PC-3 (cell line): ENCODE measurements around the gene CDK5. TPM values are rescaled to one million over a fixed set of nuclear protein-coding genes. Genes with fewer than 3 reads are reported as not detected.
A peak's percentile ranks its signal among the peaks of the same experiment; 100 is the strongest.

Experiments used
- ATAC-seq: fragments of 200-7000 bp; cut with Tn5 transposase; 2 replicates; pipeline ENCODE4 v1.9.1; 2020; ENCODE audit warnings: mild to moderate bottlenecking, moderate library complexity
- BruUV-seq: library from RNA; stranded (reverse); fragments of 400-500 nt; replicated peaks from 2 replicates; lab custom pipeline; 2021; lab: Mats Ljungman, UMichigan
- CTCF ChIA-PET: fragments of 300-600 bp; sonication (Branson Sonifier 250); formaldehyde crosslinking; loops from one replicate; lab custom pipeline; 2022; ENCODE audit warnings: antibody characterized with exemption; lab: Charles Lee
- POLR2A ChIA-PET: fragments of 300-600 bp; sonication (Branson Sonifier 250); formaldehyde crosslinking; loops from one replicate; lab custom pipeline; 2022; ENCODE audit warnings: antibody characterized with exemption; ENCODE audit not compliant: unreplicated experiment; lab: Charles Lee
- DNase-seq: peaks from one replicate; pipeline ENCODE4 v3.0.0-alpha.2; 2015
- H2AFZ ChIP-seq: fragments of 300-600 bp; sonication (generic); 2 replicates; pipeline ENCODE4 v1.6.0; 2016; ENCODE audit warnings: antibody characterized with exemption, low read length
- H3F3A ChIP-seq: fragments of 300-600 bp; sonication (generic); one replicate; pipeline ENCODE4 v1.6.0; 2017; ENCODE audit warnings: antibody characterized with exemption, low read length, control low read depth, mild to moderate bottlenecking; ENCODE audit not compliant: unreplicated experiment
- H3K27ac ChIP-seq: fragments of 300-600 bp; sonication (generic); 2 replicates; pipeline ENCODE4 v1.5.1; 2016; ENCODE audit warnings: mild to moderate bottlenecking, low read length
- H3K27me3 ChIP-seq: fragments of 300-600 bp; sonication (generic); 2 replicates; pipeline ENCODE4 v1.6.1; 2016; ENCODE audit warnings: low read length, mixed read lengths
- H3K36me3 ChIP-seq: fragments of 300-600 bp; sonication (generic); 2 replicates; pipeline ENCODE4 v1.6.1; 2016; ENCODE audit warnings: low read depth, mixed run types, low read length, mixed read lengths
- H3K4me1 ChIP-seq: fragments of 300-600 bp; sonication (generic); 2 replicates; pipeline ENCODE4 v1.5.1; 2016; ENCODE audit warnings: low read length; ENCODE audit not compliant: insufficient read depth
- H3K4me2 ChIP-seq: fragments of 300-600 bp; sonication (generic); 2 replicates; pipeline ENCODE4 v1.6.0; 2016; ENCODE audit warnings: low read length
- H3K4me3 ChIP-seq: fragments of 300-600 bp; sonication (generic); 2 replicates; pipeline ENCODE4 v1.5.1; 2016; ENCODE audit warnings: mild to moderate bottlenecking, low read length, mixed read lengths
- H3K79me2 ChIP-seq: fragments of 300-600 bp; sonication (generic); 2 replicates; pipeline ENCODE4 v1.6.1; 2017; ENCODE audit warnings: low read length, mixed read lengths
- H3K9ac ChIP-seq: fragments of 300-600 bp; sonication (generic); 2 replicates; pipeline ENCODE4 v1.6.0; 2016; ENCODE audit warnings: mild to moderate bottlenecking, low read length
- H3K9me2 ChIP-seq: fragments of 300-600 bp; sonication (generic); replicated peaks from 2 replicates; pipeline ENCODE4 v1.6.1; 2016; ENCODE audit warnings: mixed run types, low read length, mixed read lengths
- H3K9me3 ChIP-seq: fragments of 300-600 bp; sonication (generic); 2 replicates; pipeline ENCODE4 v1.6.1; 2016; ENCODE audit warnings: low read length, mixed read lengths
- H4K20me1 ChIP-seq: fragments of 300-600 bp; sonication (generic); 2 replicates; pipeline ENCODE4 v1.6.1; 2016; ENCODE audit warnings: low read length, mixed read lengths
- CTCF ChIP-seq: fragments of 300-600 bp; sonication (generic); conservative IDR thresholded peaks from 2 replicates; pipeline ENCODE4 v1.5.1; 2017; ENCODE audit warnings: antibody characterized with exemption, low read depth, mild to moderate bottlenecking, low read length
- EZH2 ChIP-seq: fragments of 300-600 bp; sonication (generic); IDR thresholded peaks from one replicate; pipeline ENCODE4 v1.6.1; 2017; ENCODE audit warnings: antibody characterized with exemption, mild to moderate bottlenecking, low read length; ENCODE audit not compliant: unreplicated experiment
- EZH2phosphoT487 ChIP-seq: fragments of 300-600 bp; sonication (generic); IDR thresholded peaks from 2 replicates; pipeline ENCODE4 v1.6.1; 2018; ENCODE audit warnings: mild to moderate bottlenecking, antibody characterized with exemption, low read length, borderline replicate concordance
- intact Hi-C: fragments of 100-400 bp; cut with micrococcal nuclease; formaldehyde crosslinking; loops from 2 replicates; pipeline ENCODE4 v1.9.0; 2023
- total RNA-seq: library from RNA; depleted of rRNA; stranded (reverse); fragments of >200 nt; gene quantifications from 2 replicates; pipeline ENCODE4 v1.2.3, GENCODE V29; 2014

The CDK5 gene
- total RNA-seq, 1 experiment from 2014 or later, result 40.1 TPM

GRCh38 chr7:151071032-151071866 is 13.6 kb upstream of the CDK5 start:
- CTCF ChIA-PET, result interaction anchor here (0.6 kb wide), 1 partner anchor 38 kb away, joined by 3 read pairs; no protein-coding TSS in a partner anchor
- no peaks in the 10 kb centered on the region for H3K27me3 ChIP-seq
- H3K36me3 ChIP-seq, result peaks cover 24% of the 10 kb centered on the region
- DNase-seq, result no peak
- ATAC-seq, result no peak
- no peaks in the 10 kb centered on the region for H3K9me3 ChIP-seq
- intact Hi-C loops, result no loop called here
- no peaks in the 10 kb centered on the region for H3K79me2 ChIP-seq
- H3K4me2 ChIP-seq, result no peak overlapping the region
- BruUV-seq, result no TSS peak
- H3K4me1 ChIP-seq, result no peaks in the 10 kb centered on the region
- H3K9me2 ChIP-seq, result no peaks in the 10 kb centered on the region
- no peak overlapping the region for H2AFZ ChIP-seq
- H3F3A ChIP-seq, result no peaks in the 10 kb centered on the region
- POLR2A ChIA-PET, result no interaction called here
- H3K27ac ChIP-seq, result no peak overlapping the region
- H4K20me1 ChIP-seq, result no peaks in the 10 kb centered on the region
- TF ChIP-seq EZH2phosphoT487 (no peak), EZH2 (no peak), CTCF (no peak)
- H3K9ac ChIP-seq, result no peak overlapping the region
- no peak overlapping the region for H3K4me3 ChIP-seq

- H3K4me1 ChIP-seq, result no peaks in the 10 kb centered on the region
- POLR2A ChIA-PET, result no interaction called here
- H3K4me2 ChIP-seq, result no peak overlapping the region
- no peak for DNase-seq
- H3F3A ChIP-seq, result no peaks in the 10 kb centered on the region
- H2AFZ ChIP-seq, result no peak overlapping the region
- H3K9me3 ChIP-seq, result no peaks in the 10 kb centered on the region
- no peak overlapping the region for H3K4me3 ChIP-seq
- no peak for ATAC-seq
- intact Hi-C loops, result no loop called here
- H3K9ac ChIP-seq, result no peak overlapping the region
- no peaks in the 10 kb centered on the region for H3K27me3 ChIP-seq
- peaks cover 28% of the 10 kb centered on the region for H3K36me3 ChIP-seq
- TF ChIP-seq CTCF, result no peak
- no peak for TF ChIP-seq EZH2
- TF ChIP-seq EZH2phosphoT487, result no peak
- TSS peak; percentile 16 for BruUV-seq
- no peaks in the 10 kb centered on the region for H4K20me1 ChIP-seq
- H3K9me2 ChIP-seq, result no peaks in the 10 kb centered on the region
- H3K27ac ChIP-seq, result no peak overlapping the region
- H3K79me2 ChIP-seq, result no peaks in the 10 kb centered on the region
- CTCF ChIA-PET, result no interaction called here
Observed at GRCh38 chr7:151070574-151070960, 12.9 kb upstream of the CDK5 start.
